GM19467 (cell line): ENCODE data around the gene C2orf72.
"Not testable (repeated sequence)": the region's sequence is repeated elsewhere in the genome, so short reads cannot be mapped to it uniquely, and the experiment has no call there.

ENCODE experiments used
- ATAC-seq: cut with Tn5 transposase; IDR thresholded peaks from one replicate; pipeline ENCODE4 v1.9.1; 2021; ENCODE audit warnings: mild to moderate bottlenecking, moderate library complexity; ENCODE audit not compliant: unreplicated experiment

Gene C2orf72

GRCh38 chr2:231013820-231014219 is 23.5 kb upstream of the C2orf72 start:
- no peak for ATAC-seq

GRCh38 chr2:231015478-231015877 is 21.8 kb upstream of the C2orf72 start:
- ATAC-seq = no peak

GRCh38 chr2:231015926-231016325 is 21.4 kb upstream of the C2orf72 start:
- ATAC-seq = no peak

GRCh38 chr2:231016566-231017230 is 20.6 kb upstream of the C2orf72 start:
- no peak for ATAC-seq

- ATAC-seq = no peak
Measured at GRCh38 chr2:231017231-231017598, 20.1 kb upstream of the C2orf72 start.

- no peak for ATAC-seq
Measured at GRCh38 chr2:231018184-231018583, 19.1 kb upstream of the C2orf72 start.

GRCh38 chr2:231025059-231025458 is 12.3 kb upstream of the C2orf72 start:
- ATAC-seq = not testable (repeated sequence)

- ATAC-seq = no peak
Measured at GRCh38 chr2:231028889-231029288, 8.4 kb upstream of the C2orf72 start.

GRCh38 chr2:231029563-231029962 is 7.8 kb upstream of the C2orf72 start:
- no peak for ATAC-seq

GRCh38 chr2:231030725-231031124 is 6.6 kb upstream of the C2orf72 start:
- no peak for ATAC-seq

- no peak for ATAC-seq
Measured at GRCh38 chr2:231032575-231033140, 4.7 kb upstream of the C2orf72 start.

GRCh38 chr2:231033147-231034132 is 3.9 kb upstream of the C2orf72 start:
- ATAC-seq = no peak

GRCh38 chr2:231034291-231034882 is 2.9 kb upstream of the C2orf72 start:
- no peak for ATAC-seq

GRCh38 chr2:231036131-231036530 is 1.2 kb upstream of the C2orf72 start:
- no peak for ATAC-seq

- no peak for ATAC-seq
Measured at GRCh38 chr2:231036578-231037106, 681 bp upstream of the C2orf72 start.

GRCh38 chr2:231037731-231038482 is 584 bp downstream of the C2orf72 start:
- no peak for ATAC-seq

- ATAC-seq = no peak
Measured at GRCh38 chr2:231038483-231039293, 1.4 kb downstream of the C2orf72 start.

- no peak for ATAC-seq
Measured at GRCh38 chr2:231039294-231039664, 2.0 kb downstream of the C2orf72 start.

GRCh38 chr2:231039821-231040364 is 2.6 kb downstream of the C2orf72 start:
- ATAC-seq = no peak
